Gastrocnemius medialis (tissue), 4 donors: ENCODE results near the gene TBATA.

Experiments used
- POLR2A ChIP-seq, 2 donors: fragments of 450-650 bp; IDR thresholded peaks; one replicate each; pipeline ENCODE4 v1.6.1; 2017; ENCODE audit warnings: antibody characterized with exemption in 2 of 2, mild to moderate bottlenecking in 2 of 2, moderate library complexity in 2 of 2
- TF ChIP-seq, protein P1 (sequence below), 5 experiments: fragments of 450-650 bp in 3 of 5; fragments of 200-600 bp in 2 of 5; sonication (generic) in 2 of 5; IDR thresholded peaks in 4 of 5; conservative IDR thresholded peaks in 1 of 5; 1 replicate in 4 of 5; 2 replicates in 1 of 5; pipeline ENCODE4 v1.5.1; 2016 to 2019; ENCODE audit warnings: antibody characterized with exemption in 5 of 5, mild to moderate bottlenecking in 3 of 5, moderate library complexity in 3 of 5

GRCh38 chr10:70828923-70829322 lies 43.7 kb upstream of the TBATA start:
- no peak for TF ChIP-seq POLR2A (IDR thresholded peaks at IDR 0.05)
- TF ChIP-seq, protein P1, sequence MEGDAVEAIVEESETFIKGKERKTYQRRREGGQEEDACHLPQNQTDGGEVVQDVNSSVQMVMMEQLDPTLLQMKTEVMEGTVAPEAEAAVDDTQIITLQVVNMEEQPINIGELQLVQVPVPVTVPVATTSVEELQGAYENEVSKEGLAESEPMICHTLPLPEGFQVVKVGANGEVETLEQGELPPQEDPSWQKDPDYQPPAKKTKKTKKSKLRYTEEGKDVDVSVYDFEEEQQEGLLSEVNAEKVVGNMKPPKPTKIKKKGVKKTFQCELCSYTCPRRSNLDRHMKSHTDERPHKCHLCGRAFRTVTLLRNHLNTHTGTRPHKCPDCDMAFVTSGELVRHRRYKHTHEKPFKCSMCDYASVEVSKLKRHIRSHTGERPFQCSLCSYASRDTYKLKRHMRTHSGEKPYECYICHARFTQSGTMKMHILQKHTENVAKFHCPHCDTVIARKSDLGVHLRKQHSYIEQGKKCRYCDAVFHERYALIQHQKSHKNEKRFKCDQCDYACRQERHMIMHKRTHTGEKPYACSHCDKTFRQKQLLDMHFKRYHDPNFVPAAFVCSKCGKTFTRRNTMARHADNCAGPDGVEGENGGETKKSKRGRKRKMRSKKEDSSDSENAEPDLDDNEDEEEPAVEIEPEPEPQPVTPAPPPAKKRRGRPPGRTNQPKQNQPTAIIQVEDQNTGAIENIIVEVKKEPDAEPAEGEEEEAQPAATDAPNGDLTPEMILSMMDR (IDR thresholded peaks at IDR 0.05 in 4 of 5, conservative IDR thresholded peaks at IDR 0.05 in 1 of 5): no peak
